HEK293 (cell line): ENCODE measurements around the gene ANGPT4.

Source experiments
- CTCF ChIA-PET: fragments of 350-600 bp; formaldehyde crosslinking; extraction: SDS; loops from one replicate; lab custom pipeline; 2021; ENCODE audit warnings: antibody characterized with exemption; lab: Yijun Ruan, JAX
- POLR2A ChIA-PET: fragments of 300-600 bp; formaldehyde crosslinking; extraction: SDS; loops from one replicate; lab custom pipeline; 2020; ENCODE audit warnings: antibody characterized with exemption, inconsistent platforms; lab: Yijun Ruan, JAX
- H3K27ac ChIP-seq: fragments of 200-500 bp; sonication (Bioruptor generic); 2 replicates; pipeline ENCODE4 v1.5.1; 2014; ENCODE audit warnings: low read depth, low read length, control low read depth, inconsistent platforms; ENCODE audit errors: extremely low read depth
- H3K36me3 ChIP-seq, 2 experiments: fragments of 200-500 bp in 1 of 2; sonication (Bioruptor generic) in 1 of 2; 1 replicate in 1 of 2; 2 replicates in 1 of 2; pipeline ENCODE4 v1.5.1; 2014 to 2017; ENCODE audit warnings: inconsistent platforms in 2 of 2, low read length in 2 of 2; ENCODE audit not compliant: control insufficient read depth in 2 of 2, insufficient read depth in 1 of 2
- H3K4me1 ChIP-seq: fragments of 200-500 bp; sonication (Bioruptor generic); 2 replicates; pipeline ENCODE4 v1.5.1; 2014; ENCODE audit warnings: mild to moderate bottlenecking, low read length, inconsistent platforms; ENCODE audit not compliant: control insufficient read depth, insufficient read depth
- H3K4me3 ChIP-seq: 2 replicates; pipeline ENCODE4 v1.5.1; 2011; ENCODE audit warnings: low read depth, mild to moderate bottlenecking, control low read depth, low read length, moderate library complexity
- H3K9me3 ChIP-seq: fragments of 200-500 bp; sonication (Bioruptor generic); 2 replicates; pipeline ENCODE4 v1.5.1; 2014; ENCODE audit warnings: low read depth, low read length, inconsistent platforms; ENCODE audit not compliant: control insufficient read depth, insufficient read depth
- KLF8 ChIP-seq: fragments of 450-650 bp; formaldehyde crosslinking; IDR thresholded peaks from 2 replicates; pipeline ENCODE4 v1.5.1; 2016; ENCODE audit warnings: missing biosample characterization, missing genetic modification characterization
- SCRT1 ChIP-seq: fragments of 450-650 bp; formaldehyde crosslinking; IDR thresholded peaks from 2 replicates; pipeline ENCODE4 v1.5.1; 2016; ENCODE audit warnings: missing biosample characterization, missing genetic modification characterization, borderline replicate concordance
- SETDB1 ChIP-seq: IDR thresholded peaks from one replicate; pipeline ENCODE4 v1.6.1; 2017; ENCODE audit warnings: mild to moderate bottlenecking, low read length, moderate library complexity, mixed read lengths; ENCODE audit not compliant: insufficient read length
- SP3 ChIP-seq: fragments of 450-650 bp; formaldehyde crosslinking; IDR thresholded peaks from 2 replicates; pipeline ENCODE4 v1.5.1; 2016; ENCODE audit warnings: missing biosample characterization, missing genetic modification characterization
- ZNF157 ChIP-seq: fragments of 450-650 bp; formaldehyde crosslinking; IDR thresholded peaks from 2 replicates; pipeline ENCODE4 v1.5.1; 2016; ENCODE audit warnings: missing biosample characterization, missing genetic modification characterization
- ZNF24 ChIP-seq: fragments of 450-650 bp; formaldehyde crosslinking; IDR thresholded peaks from 2 replicates; pipeline ENCODE4 v1.5.1; 2016; ENCODE audit warnings: missing biosample characterization, missing genetic modification characterization
- ZNF311 ChIP-seq: fragments of 450-650 bp; formaldehyde crosslinking; IDR thresholded peaks from 2 replicates; pipeline ENCODE4 v1.5.1; 2017; ENCODE audit warnings: missing biosample characterization, missing genetic modification characterization, borderline replicate concordance
- ZNF324 ChIP-seq: fragments of 450-650 bp; formaldehyde crosslinking; IDR thresholded peaks from 2 replicates; pipeline ENCODE4 v1.5.1; 2016; ENCODE audit warnings: missing biosample characterization, missing genetic modification characterization
- ZNF394 ChIP-seq: fragments of 450-650 bp; formaldehyde crosslinking; IDR thresholded peaks from 2 replicates; pipeline ENCODE4 v1.5.1; 2016; ENCODE audit warnings: missing biosample characterization, missing genetic modification characterization, mild to moderate bottlenecking, moderate library complexity, borderline replicate concordance
- ZNF558 ChIP-seq: fragments of 450-650 bp; formaldehyde crosslinking; IDR thresholded peaks from 2 replicates; pipeline ENCODE4 v1.5.1; 2016; ENCODE audit warnings: missing biosample characterization, missing genetic modification characterization
- ZNF561 ChIP-seq: fragments of 450-650 bp; IDR thresholded peaks from 2 replicates; pipeline ENCODE4 v1.5.1; 2018; ENCODE audit warnings: missing biosample characterization, missing genetic modification characterization, borderline replicate concordance
- ZNF600 ChIP-seq: fragments of 450-650 bp; formaldehyde crosslinking; IDR thresholded peaks from 2 replicates; pipeline ENCODE4 v1.5.1; 2016; ENCODE audit warnings: missing biosample characterization, missing genetic modification characterization
- ZNF624 ChIP-seq: fragments of 450-650 bp; formaldehyde crosslinking; IDR thresholded peaks from 2 replicates; pipeline ENCODE4 v1.5.1; 2017; ENCODE audit warnings: missing biosample characterization, missing genetic modification characterization
- ZNF658 ChIP-seq: fragments of 450-650 bp; formaldehyde crosslinking; IDR thresholded peaks from 2 replicates; pipeline ENCODE4; 2016; ENCODE audit warnings: missing biosample characterization, missing genetic modification characterization
- ZNF785 ChIP-seq: fragments of 450-650 bp; formaldehyde crosslinking; IDR thresholded peaks from 2 replicates; pipeline ENCODE4 v1.5.1; 2016; ENCODE audit warnings: missing biosample characterization, missing genetic modification characterization
- TF ChIP-seq, protein P1 (sequence below): fragments of 450-650 bp; formaldehyde crosslinking; IDR thresholded peaks from 2 replicates; pipeline ENCODE4 v1.5.1; 2016; ENCODE audit warnings: missing biosample characterization, missing genetic modification characterization
- TF ChIP-seq, protein P2 (sequence below): fragments of 450-650 bp; formaldehyde crosslinking; IDR thresholded peaks from 2 replicates; pipeline ENCODE4 v1.5.1; 2016; ENCODE audit warnings: missing biosample characterization, missing genetic modification characterization
- TF ChIP-seq, protein P3 (sequence below): fragments of 450-650 bp; formaldehyde crosslinking; IDR thresholded peaks from 2 replicates; pipeline ENCODE4 v1.5.0; 2017; ENCODE audit warnings: missing biosample characterization, missing genetic modification characterization, borderline replicate concordance
- TF ChIP-seq, protein P4 (sequence below): fragments of 450-650 bp; formaldehyde crosslinking; IDR thresholded peaks from 2 replicates; pipeline ENCODE4 v1.5.1; 2016; ENCODE audit warnings: missing biosample characterization, missing genetic modification characterization, borderline replicate concordance
- TF ChIP-seq, protein P5 (sequence below): fragments of 450-650 bp; IDR thresholded peaks from 2 replicates; pipeline ENCODE4 v1.5.1; 2018; ENCODE audit warnings: missing biosample characterization, missing genetic modification characterization
- TF ChIP-seq, protein P6 (sequence below): fragments of 450-650 bp; formaldehyde crosslinking; optimal IDR thresholded peaks from 2 replicates; pipeline ENCODE3; 2016; ENCODE audit warnings: missing biosample characterization, mild to moderate bottlenecking, missing genetic modification characterization

The ANGPT4 gene

DNA sequence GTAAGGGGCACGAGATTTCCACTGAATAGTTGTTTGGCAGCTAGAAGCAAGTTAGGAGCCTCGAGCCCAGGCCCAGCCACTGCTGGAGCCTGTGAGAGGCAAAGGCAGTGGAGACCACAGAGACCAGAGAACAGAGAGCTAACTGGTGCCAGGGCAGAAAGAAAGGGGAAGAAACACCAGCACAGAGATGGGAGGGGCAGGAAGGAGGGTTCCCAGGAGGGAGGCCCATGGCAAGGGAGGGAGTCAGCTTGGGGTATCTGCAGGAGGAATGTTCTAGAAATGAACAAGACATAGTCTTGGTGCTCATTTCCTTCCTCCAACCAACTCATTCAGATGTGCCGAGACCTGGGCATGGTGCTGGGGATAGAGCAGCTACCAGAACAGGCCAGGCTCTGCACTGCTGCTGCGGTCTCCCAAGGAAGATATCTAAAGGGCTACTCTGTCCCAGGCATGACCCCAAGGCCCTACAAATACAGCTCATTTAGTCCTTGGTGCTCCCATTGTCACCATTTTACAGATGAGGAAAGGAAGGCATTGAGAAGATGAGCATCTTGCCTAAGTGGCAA lies 10.7 kb downstream of the ANGPT4 start (continued):
- TF ChIP-seq, protein P1, sequence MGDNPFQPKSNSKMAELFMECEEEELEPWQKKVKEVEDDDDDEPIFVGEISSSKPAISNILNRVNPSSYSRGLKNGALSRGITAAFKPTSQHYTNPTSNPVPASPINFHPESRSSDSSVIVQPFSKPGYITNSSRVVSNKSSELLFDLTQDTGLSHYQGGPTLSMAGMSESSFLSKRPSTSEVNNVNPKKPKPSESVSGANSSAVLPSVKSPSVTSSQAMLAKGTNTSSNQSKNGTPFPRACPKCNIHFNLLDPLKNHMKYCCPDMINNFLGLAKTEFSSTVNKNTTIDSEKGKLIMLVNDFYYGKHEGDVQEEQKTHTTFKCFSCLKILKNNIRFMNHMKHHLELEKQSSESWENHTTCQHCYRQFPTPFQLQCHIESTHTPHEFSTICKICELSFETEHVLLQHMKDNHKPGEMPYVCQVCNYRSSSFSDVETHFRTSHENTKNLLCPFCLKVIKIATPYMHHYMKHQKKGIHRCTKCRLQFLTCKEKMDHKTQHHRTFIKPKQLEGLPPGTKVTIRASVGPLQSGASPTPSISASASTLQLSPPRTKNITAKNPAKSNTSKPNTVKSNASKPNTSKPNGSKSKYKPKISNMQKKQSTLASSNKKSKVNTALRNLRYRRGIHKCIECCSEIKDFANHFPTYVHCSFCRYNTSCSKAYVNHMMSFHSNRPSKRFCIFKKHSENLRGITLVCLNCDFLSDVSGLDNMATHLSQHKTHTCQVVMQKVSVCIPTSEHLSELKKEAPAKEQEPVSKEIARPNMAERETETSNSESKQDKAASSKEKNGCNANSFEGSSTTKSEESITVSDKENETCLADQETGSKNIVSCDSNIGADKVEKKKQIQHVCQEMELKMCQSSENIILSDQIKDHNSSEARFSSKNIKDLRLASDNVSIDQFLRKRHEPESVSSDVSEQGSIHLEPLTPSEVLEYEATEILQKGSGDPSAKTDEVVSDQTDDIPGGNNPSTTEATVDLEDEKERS (tag by site-specific recombination): no peak
- TF ChIP-seq, protein P2, sequence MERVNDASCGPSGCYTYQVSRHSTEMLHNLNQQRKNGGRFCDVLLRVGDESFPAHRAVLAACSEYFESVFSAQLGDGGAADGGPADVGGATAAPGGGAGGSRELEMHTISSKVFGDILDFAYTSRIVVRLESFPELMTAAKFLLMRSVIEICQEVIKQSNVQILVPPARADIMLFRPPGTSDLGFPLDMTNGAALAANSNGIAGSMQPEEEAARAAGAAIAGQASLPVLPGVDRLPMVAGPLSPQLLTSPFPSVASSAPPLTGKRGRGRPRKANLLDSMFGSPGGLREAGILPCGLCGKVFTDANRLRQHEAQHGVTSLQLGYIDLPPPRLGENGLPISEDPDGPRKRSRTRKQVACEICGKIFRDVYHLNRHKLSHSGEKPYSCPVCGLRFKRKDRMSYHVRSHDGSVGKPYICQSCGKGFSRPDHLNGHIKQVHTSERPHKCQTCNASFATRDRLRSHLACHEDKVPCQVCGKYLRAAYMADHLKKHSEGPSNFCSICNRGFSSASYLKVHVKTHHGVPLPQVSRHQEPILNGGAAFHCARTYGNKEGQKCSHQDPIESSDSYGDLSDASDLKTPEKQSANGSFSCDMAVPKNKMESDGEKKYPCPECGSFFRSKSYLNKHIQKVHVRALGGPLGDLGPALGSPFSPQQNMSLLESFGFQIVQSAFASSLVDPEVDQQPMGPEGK: no peak
- TF ChIP-seq SCRT1 (tag by site-specific recombination): no peak
- TF ChIP-seq, all 188 proteins: peak for 0

DNA sequence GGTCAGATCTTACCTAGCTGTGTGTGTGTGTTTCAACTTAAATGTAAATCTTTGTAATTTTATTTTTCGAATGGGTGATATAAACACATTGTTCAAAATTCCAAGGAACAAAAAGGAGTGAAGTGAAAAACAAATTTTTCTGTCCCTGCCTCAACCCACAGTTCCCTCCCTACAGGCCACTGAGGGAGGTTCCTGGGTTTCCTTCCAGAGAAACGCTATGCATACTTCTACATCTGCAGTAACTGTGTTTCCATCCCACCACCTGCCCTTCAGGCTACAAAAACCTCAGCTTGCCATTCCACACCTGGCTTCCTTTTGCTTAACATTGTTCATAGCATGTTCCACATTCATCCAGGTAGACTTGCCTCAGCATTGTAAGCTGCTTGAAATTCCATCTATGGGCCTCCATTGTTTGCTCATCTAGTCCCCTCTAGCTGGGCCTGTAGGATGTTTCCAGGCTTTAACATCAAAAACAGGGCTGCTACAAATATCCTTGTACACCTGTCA lies 12.0 kb downstream of the ANGPT4 start:
- H3K36me3 ChIP-seq: no peaks in the 10 kb centered on the region
- H3K27ac ChIP-seq: no peak overlapping the region
- ChIA-PET POLR2A (no interaction called here), CTCF (no interaction called here)
- H3K9me3 ChIP-seq: no peaks in the 10 kb centered on the region
- TF ChIP-seq, protein P3, sequence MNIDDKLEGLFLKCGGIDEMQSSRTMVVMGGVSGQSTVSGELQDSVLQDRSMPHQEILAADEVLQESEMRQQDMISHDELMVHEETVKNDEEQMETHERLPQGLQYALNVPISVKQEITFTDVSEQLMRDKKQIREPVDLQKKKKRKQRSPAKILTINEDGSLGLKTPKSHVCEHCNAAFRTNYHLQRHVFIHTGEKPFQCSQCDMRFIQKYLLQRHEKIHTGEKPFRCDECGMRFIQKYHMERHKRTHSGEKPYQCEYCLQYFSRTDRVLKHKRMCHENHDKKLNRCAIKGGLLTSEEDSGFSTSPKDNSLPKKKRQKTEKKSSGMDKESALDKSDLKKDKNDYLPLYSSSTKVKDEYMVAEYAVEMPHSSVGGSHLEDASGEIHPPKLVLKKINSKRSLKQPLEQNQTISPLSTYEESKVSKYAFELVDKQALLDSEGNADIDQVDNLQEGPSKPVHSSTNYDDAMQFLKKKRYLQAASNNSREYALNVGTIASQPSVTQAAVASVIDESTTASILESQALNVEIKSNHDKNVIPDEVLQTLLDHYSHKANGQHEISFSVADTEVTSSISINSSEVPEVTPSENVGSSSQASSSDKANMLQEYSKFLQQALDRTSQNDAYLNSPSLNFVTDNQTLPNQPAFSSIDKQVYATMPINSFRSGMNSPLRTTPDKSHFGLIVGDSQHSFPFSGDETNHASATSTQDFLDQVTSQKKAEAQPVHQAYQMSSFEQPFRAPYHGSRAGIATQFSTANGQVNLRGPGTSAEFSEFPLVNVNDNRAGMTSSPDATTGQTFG (tag by site-specific recombination): no peak
- TF ChIP-seq ZNF311 (no peak), SP3 (tag by site-specific recombination) (no peak), ZNF624 (tag by site-specific recombination) (no peak), SCRT1 (tag by site-specific recombination) (no peak), ZNF558 (tag by site-specific recombination) (no peak), ZNF561 (tag by site-specific recombination) (no peak), ZNF600 (tag by site-specific recombination) (no peak), ZNF785 (tag by site-specific recombination) (no peak), ZNF394 (no peak), ZNF157 (tag by site-specific recombination) (no peak), ZNF24 (tag by site-specific recombination) (no peak), ZNF658 (tag by site-specific recombination) (no peak), ZNF324 (tag by site-specific recombination) (no peak), SETDB1 (no peak), KLF8 (tag by site-specific recombination) (no peak)
- TF ChIP-seq, protein P4, sequence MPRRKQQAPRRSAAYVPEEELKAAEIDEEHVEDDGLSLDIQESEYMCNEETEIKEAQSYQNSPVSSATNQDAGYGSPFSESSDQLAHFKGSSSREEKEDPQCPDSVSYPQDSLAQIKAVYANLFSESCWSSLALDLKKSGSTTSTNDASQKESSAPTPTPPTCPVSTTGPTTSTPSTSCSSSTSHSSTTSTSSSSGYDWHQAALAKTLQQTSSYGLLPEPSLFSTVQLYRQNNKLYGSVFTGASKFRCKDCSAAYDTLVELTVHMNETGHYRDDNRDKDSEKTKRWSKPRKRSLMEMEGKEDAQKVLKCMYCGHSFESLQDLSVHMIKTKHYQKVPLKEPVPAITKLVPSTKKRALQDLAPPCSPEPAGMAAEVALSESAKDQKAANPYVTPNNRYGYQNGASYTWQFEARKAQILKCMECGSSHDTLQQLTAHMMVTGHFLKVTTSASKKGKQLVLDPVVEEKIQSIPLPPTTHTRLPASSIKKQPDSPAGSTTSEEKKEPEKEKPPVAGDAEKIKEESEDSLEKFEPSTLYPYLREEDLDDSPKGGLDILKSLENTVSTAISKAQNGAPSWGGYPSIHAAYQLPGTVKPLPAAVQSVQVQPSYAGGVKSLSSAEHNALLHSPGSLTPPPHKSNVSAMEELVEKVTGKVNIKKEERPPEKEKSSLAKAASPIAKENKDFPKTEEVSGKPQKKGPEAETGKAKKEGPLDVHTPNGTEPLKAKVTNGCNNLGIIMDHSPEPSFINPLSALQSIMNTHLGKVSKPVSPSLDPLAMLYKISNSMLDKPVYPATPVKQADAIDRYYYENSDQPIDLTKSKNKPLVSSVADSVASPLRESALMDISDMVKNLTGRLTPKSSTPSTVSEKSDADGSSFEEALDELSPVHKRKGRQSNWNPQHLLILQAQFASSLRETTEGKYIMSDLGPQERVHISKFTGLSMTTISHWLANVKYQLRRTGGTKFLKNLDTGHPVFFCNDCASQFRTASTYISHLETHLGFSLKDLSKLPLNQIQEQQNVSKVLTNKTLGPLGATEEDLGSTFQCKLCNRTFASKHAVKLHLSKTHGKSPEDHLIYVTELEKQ: no peak
- TF ChIP-seq, protein P5, sequence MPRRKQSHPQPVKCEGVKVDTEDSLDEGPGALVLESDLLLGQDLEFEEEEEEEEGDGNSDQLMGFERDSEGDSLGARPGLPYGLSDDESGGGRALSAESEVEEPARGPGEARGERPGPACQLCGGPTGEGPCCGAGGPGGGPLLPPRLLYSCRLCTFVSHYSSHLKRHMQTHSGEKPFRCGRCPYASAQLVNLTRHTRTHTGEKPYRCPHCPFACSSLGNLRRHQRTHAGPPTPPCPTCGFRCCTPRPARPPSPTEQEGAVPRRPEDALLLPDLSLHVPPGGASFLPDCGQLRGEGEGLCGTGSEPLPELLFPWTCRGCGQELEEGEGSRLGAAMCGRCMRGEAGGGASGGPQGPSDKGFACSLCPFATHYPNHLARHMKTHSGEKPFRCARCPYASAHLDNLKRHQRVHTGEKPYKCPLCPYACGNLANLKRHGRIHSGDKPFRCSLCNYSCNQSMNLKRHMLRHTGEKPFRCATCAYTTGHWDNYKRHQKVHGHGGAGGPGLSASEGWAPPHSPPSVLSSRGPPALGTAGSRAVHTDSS: no peak
- TF ChIP-seq, protein P6, sequence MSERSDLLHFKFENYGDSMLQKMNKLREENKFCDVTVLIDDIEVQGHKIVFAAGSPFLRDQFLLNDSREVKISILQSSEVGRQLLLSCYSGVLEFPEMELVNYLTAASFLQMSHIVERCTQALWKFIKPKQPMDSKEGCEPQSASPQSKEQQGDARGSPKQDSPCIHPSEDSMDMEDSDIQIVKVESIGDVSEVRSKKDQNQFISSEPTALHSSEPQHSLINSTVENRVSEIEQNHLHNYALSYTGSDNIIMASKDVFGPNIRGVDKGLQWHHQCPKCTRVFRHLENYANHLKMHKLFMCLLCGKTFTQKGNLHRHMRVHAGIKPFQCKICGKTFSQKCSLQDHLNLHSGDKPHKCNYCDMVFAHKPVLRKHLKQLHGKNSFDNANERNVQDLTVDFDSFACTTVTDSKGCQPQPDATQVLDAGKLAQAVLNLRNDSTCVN (tag by site-specific recombination): no peak
- no peak overlapping the region for H3K4me3 ChIP-seq
- H3K4me1 ChIP-seq: no peaks in the 10 kb centered on the region
